GM18858 (cell line): ENCODE measurements around the gene SLC1A5.
"Not testable (repeated sequence)": the region's sequence is repeated elsewhere in the genome, so short reads cannot be mapped to it uniquely, and the experiment has no call there.

Experiments
- ATAC-seq: cut with Tn5 transposase; IDR thresholded peaks from one replicate; pipeline ENCODE4 v1.9.1; 2021; ENCODE audit not compliant: unreplicated experiment

The SLC1A5 gene

DNA sequence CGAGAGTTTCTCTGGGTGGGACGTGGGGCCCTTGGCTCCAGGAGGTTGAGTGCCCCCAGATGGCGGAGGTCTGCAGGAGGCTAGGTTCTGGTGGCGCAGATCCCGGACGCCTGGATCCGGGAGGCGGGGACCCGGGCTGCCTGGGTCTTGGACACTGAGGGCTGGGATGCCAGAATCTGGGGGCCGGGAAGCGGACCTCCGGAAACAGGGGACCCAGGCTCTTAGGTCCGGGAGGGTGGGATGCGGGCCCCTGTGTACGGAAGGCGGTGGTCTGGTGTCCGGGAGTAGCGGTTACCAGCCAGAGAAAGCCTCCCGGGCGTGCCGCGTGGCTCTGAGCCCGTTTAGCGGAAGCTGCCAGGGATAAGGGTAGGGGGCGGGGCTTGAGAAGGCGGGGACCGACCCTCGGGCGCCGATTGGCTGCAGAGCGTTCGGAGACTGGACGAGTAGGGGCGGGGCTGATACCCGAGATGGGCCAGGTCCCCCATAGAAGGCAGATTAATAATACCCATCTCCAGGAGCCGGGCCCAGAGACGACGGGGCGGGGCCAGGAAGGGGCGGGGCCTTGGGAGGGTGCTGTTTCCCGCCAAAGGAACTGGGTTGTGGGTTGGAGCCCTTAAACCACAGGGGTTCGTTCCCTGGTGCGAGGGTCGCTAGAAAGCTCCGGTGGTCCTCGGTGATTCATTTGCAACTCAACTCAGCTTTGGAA, at the start of gene SLC1A5:
TSS of gene SLC1A5 (minus strand) at position 333 of the 706 bp plus-strand sequence. CDS start 629 bp downstream, outside the sequence.
- ATAC-seq, result peak; percentile 48

GRCh38 chr19:46838160-46838559, 49.8 kb upstream of the SLC1A5 start:
- no peak for ATAC-seq

GRCh38 chr19:46834984-46835383, 46.6 kb upstream of the SLC1A5 start:
- ATAC-seq, result no peak

DNA sequence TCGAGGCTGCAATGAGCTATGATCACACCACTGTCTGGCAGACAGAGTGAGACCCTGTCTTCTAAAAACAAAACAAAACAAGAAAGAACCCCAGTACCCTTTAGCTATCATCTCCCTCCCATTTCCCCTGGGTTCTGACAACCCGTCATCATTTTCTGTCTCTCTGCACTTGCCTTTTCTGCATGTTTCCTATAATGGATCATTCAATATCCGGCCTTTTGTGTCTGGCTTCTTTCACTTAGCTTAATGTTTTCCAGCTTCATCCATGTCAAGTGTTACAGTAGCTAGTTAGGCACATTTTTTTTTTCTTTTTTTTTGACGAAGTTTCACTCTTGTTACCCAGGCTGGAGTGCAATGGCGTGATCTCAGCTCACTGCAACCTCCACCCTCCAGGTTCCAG, 45.7 kb upstream of the SLC1A5 start:
- ATAC-seq, result no peak

GRCh38 chr19:46830864-46831263, 42.5 kb upstream of the SLC1A5 start:
- no peak for ATAC-seq

GRCh38 chr19:46828484-46828883, 40.1 kb upstream of the SLC1A5 start:
- no peak for ATAC-seq

GRCh38 chr19:46825731-46826055, 37.3 kb upstream of the SLC1A5 start:
- no peak for ATAC-seq

GRCh38 chr19:46824890-46825730, 36.7 kb upstream of the SLC1A5 start:
- no peak for ATAC-seq

GRCh38 chr19:46823049-46823448, 34.7 kb upstream of the SLC1A5 start:
- ATAC-seq, result no peak

DNA sequence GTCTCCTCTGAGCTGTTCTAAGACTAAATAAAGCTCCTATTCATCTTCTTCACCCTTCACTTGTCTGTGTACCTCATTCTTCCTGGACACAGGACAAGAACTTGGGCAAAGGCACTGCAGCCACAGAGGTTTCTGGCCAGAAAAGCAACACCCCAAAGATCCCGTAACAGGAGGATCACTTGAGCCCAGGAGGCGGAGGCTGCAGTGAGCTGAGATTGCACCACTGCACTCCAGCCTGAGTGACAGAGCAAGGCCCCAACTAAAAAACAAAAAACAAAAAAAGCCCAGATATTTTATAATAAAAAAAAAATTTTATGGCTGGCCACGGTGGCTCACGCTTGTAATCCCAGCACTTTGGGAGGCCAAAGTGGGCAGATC, 34.0 kb upstream of the SLC1A5 start:
- not testable (repeated sequence) for ATAC-seq

- no peak for ATAC-seq
Observed at GRCh38 chr19:46821512-46822409, 33.4 kb upstream of the SLC1A5 start.

GRCh38 chr19:46818812-46819211, 30.4 kb upstream of the SLC1A5 start:
- ATAC-seq, result no peak

DNA sequence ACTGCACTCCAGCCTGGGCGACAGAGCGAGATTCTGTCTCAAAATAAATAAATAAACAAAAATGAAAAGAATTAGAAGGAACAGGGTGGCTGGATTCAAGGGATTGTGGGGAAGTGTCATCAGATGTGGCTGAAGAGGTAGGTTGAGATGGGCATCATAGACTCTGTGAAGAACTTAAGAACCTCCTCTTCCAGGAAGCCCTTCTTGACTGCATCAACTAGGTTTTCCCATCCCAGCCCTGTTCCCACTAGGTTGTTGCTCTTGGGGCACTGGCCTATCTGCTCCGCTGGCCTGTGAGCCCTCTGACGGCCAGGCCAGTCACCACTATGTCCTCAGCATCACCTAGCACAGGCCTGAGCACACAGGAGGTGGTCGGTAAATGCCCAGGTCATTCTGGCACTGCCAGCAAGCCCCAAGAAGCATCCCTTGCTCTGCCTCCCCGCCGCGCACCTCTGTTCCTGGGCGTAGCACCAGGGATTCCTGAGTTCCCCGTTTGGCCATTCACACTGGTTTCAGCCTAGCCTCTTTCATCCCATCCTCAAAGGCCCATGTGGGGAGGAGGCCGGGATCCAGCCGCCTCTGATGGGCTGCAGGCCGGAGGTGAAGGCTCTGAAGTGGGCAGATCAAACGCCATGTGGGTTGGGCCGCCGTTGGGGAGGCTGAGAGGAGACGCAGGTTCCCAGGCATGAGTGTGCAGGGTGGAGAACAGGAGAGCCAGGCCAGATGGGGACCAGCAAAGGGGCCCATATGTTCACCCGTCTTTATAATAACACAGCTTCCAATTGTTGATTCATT, 27.6 kb upstream of the SLC1A5 start:
- no peak for ATAC-seq

DNA sequence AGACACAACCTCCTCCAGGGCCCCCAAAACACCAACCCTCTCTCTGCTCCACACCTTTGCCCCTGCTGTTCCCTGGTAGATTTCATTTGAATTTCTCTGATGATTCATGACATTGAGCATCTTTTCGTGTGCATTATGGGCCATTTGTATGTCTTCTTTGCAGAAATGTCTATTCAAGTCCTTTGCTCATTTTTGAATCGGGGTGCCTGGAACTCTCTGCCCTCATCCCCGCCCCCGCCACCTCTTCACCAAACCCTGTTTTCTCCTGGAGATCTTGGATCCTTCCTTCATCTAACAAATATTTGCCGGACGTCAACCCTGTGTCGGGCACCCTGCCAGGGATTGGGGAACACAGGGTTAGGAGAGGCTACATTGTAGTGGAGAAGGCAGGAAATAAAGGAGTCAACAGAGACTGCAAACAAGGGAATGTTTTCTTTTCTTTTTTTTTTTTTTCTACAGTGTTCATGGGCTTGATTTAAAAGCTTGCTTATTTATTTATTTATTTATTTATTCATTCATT, 25.5 kb upstream of the SLC1A5 start:
- no peak for ATAC-seq

DNA sequence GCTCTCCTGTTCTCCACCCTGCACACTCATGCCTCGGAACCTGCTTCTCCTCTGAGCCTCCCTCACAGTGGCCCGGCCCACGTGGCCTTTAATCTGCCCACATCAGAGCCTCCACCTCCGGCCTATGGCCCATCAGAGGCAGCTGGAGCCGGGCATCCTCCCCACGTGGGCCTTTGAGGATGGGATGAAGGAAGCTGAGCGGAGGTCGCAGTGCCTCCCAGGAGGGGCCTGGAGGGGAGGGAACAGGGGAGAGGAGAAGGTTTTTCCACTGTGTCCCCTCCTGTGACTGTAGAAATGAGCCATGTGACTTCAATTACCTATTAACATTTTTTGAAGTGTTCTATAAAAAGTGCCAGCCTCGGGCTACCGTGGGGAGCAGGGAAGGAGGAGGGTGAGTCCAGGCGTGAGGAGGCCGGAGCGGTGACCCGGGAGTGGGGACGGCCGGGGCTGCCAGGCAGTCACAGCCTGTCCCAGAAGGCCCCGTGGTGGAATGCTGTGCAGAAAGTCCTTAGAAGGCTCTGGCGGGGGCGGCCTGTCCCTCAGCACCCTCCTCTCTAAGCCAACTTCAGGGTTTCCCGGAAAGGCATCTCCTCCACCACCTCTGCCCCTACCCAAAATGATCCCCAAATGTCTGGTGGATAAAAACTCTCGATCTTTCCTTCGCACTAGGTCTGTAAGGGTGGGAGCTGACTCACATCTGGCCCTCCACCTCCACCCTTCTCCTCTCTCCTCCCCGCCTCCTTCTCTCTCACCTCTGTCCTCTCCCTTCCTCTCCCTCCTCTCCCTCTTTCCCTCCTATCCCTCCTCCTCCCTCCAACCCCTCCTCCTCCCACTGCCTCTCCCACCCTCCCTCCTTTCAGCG, 24.8 kb upstream of the SLC1A5 start:
- no peak for ATAC-seq

DNA sequence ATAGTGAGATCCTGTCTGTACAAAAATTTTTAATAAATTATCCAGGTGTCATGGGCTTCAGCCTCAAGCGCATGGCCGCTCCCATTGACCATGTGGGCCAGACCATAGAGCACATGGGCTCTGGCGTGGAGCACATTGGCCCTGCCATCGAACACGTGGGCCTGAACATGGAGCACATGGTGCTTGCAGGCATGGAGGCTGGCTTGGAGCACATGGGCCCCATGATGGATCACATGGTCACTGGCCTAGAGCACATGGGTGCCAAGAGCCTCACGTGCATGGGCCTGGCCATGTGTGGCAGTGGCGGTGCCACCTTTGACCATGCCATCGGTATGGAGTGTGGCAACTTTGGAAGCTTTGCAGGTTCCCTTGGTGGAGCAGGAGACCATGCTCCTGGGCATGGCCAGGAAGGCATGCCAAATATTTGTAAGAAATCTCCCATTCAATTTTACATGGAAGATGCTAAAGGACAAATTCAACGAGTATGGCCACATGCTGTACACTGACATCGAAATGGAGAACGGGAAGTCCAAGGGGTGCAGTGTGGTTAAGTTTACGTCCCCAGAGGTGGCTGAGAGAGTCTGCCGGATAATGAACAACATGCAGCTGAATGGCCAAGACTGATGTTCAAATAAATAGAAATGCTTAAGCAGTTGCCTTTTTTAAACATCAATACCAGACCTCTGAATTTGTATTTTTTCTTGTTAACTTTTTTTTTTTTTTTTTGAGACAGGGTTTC, 21.3 kb upstream of the SLC1A5 start:
- ATAC-seq, result no peak

- ATAC-seq, result no peak
Observed at GRCh38 chr19:46806656-46807055, 18.3 kb upstream of the SLC1A5 start.

GRCh38 chr19:46804432-46804831, 16.0 kb upstream of the SLC1A5 start:
- ATAC-seq, result not testable (repeated sequence)

GRCh38 chr19:46803555-46803954, 15.2 kb upstream of the SLC1A5 start:
- no peak for ATAC-seq
